ENCODE measurements around the gene ADCY4.
"Not testable (repeated sequence)": the region's sequence is repeated elsewhere in the genome, so short reads cannot be mapped to it uniquely, and the experiment has no call there.

- not testable (repeated sequence) for TF ChIP-seq POLR2A, CTCF (IDR thresholded peaks at IDR 0.05)
Observed at GRCh38 chr14:24354482-24354825, 19.6 kb upstream of the ADCY4 start.

Data from esophagus squamous epithelium (tissue), 4 donors.